ENCODE measurements around the gene U2AF1L4.
A peak's percentile ranks its signal among the peaks of the same experiment; 100 is the strongest.

U2AF1L4 gene

DNA sequence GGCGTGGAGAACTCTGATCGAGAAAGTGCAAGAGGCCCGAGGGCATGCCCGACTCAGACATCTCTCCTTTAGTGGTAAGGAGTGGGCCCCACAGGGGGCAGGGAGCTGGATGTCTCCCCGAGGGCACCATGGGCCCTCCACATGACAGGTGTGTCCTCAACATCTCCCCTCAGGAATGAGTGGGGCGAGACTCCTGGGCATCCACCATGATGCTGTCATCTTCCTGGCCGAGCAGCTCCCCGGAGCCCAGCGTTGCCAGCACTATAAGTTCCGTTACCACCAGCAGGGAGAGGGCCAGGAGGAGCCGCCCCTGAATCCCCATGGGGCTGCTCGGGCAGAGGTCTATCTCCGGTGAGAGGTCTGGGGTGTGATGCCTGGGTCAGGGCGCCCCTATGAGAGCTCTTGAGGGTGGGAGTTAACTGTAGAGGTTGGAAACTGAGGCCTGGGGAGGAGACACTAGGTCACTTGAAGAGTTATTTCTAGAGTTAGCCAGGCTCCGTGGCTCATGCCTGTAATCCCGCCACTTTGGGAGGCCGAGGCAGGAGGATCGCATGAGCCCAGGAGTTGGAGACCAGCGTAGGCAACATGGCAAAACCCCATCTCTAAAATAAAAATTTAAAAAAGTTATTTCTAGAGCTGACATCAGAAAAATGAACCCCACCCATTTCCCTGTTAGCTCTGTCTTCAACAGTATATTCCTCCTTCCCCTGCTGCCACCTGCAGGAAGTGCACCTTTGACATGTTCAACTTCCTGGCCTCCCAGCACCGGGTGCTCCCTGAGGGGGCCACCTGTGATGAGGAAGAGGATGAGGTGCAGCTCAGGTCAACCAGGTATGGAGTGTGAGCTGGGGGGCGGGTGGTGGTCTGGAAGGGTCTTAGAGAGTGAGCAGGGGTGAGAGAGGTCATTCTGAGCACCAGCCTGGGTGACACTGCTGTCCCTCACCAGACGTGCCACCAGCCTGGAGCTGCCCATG, 8.0 kb downstream of the U2AF1L4 start (continued):
- TF ChIP-seq GLIS1 (tag by site-specific recombination; IDR thresholded peaks at IDR 0.05) (no peak), KLF8 (tag by site-specific recombination; IDR thresholded peaks at IDR 0.05) (no peak), SP3 (tag by site-specific recombination; IDR thresholded peaks at IDR 0.05) (no peak), KLF7 (tag by site-specific recombination; IDR thresholded peaks at IDR 0.05; ENCODE audit: borderline replicate concordance) (no peak), KLF10 (tag by site-specific recombination; IDR thresholded peaks at IDR 0.05) (no peak), ZNF561 (tag by site-specific recombination; IDR thresholded peaks at IDR 0.05; ENCODE audit: borderline replicate concordance) (no peak), ZNF654 (tag by site-specific recombination; IDR thresholded peaks at IDR 0.05; ENCODE audit: low read depth) (no peak), ZNF518A (tag by site-specific recombination; conservative IDR thresholded peaks at IDR 0.05; ENCODE audit: low read depth) (no peak), PATZ1 (tag by site-specific recombination; IDR thresholded peaks at IDR 0.05) (no peak), ZNF132 (tag by site-specific recombination; IDR thresholded peaks at IDR 0.05; ENCODE audit: borderline replicate concordance) (no peak), RBAK (tag by site-specific recombination; IDR thresholded peaks at IDR 0.05) (no peak), SCRT2 (tag by site-specific recombination; IDR thresholded peaks at IDR 0.05) (peak; percentile 48; the same call in 1 of the 2 replicates), KLF1 (tag by site-specific recombination; IDR thresholded peaks at IDR 0.05) (no peak), ZNF10 (tag by site-specific recombination; IDR thresholded peaks at IDR 0.05) (peak; percentile 72), ZNF776 (tag by site-specific recombination; IDR thresholded peaks at IDR 0.05; ENCODE audit: borderline replicate concordance) (no peak), ZNF416 (tag by site-specific recombination; IDR thresholded peaks at IDR 0.05) (no peak), ZNF837 (tag by site-specific recombination; IDR thresholded peaks at IDR 0.05) (no peak), BCL6B (tag by site-specific recombination; IDR thresholded peaks at IDR 0.05) (no peak)
- TF ChIP-seq, protein P1, sequence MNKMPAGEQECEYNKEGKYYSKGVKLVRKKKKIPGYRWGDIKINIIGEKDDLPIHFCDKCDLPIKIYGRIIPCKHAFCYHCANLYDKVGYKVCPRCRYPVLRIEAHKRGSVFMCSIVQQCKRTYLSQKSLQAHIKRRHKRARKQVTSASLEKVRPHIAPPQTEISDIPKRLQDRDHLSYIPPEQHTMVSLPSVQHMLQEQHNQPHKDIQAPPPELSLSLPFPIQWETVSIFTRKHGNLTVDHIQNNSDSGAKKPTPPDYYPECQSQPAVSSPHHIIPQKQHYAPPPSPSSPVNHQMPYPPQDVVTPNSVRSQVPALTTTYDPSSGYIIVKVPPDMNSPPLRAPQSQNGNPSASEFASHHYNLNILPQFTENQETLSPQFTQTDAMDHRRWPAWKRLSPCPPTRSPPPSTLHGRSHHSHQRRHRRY (tag by site-specific recombination; IDR thresholded peaks at IDR 0.05) = no peak
- TF ChIP-seq, protein P2, sequence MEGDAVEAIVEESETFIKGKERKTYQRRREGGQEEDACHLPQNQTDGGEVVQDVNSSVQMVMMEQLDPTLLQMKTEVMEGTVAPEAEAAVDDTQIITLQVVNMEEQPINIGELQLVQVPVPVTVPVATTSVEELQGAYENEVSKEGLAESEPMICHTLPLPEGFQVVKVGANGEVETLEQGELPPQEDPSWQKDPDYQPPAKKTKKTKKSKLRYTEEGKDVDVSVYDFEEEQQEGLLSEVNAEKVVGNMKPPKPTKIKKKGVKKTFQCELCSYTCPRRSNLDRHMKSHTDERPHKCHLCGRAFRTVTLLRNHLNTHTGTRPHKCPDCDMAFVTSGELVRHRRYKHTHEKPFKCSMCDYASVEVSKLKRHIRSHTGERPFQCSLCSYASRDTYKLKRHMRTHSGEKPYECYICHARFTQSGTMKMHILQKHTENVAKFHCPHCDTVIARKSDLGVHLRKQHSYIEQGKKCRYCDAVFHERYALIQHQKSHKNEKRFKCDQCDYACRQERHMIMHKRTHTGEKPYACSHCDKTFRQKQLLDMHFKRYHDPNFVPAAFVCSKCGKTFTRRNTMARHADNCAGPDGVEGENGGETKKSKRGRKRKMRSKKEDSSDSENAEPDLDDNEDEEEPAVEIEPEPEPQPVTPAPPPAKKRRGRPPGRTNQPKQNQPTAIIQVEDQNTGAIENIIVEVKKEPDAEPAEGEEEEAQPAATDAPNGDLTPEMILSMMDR (tag by site-specific recombination; IDR thresholded peaks at IDR 0.05) = peak; percentile 30; the same call in 1 of the 2 replicates
- TF ChIP-seq, protein P3, sequence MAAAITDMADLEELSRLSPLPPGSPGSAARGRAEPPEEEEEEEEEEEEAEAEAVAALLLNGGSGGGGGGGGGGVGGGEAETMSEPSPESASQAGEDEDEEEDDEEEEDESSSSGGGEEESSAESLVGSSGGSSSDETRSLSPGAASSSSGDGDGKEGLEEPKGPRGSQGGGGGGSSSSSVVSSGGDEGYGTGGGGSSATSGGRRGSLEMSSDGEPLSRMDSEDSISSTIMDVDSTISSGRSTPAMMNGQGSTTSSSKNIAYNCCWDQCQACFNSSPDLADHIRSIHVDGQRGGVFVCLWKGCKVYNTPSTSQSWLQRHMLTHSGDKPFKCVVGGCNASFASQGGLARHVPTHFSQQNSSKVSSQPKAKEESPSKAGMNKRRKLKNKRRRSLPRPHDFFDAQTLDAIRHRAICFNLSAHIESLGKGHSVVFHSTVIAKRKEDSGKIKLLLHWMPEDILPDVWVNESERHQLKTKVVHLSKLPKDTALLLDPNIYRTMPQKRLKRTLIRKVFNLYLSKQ (tag by site-specific recombination; IDR thresholded peaks at IDR 0.05; ENCODE audit: borderline replicate concordance) = no peak
- TF ChIP-seq, protein P4, sequence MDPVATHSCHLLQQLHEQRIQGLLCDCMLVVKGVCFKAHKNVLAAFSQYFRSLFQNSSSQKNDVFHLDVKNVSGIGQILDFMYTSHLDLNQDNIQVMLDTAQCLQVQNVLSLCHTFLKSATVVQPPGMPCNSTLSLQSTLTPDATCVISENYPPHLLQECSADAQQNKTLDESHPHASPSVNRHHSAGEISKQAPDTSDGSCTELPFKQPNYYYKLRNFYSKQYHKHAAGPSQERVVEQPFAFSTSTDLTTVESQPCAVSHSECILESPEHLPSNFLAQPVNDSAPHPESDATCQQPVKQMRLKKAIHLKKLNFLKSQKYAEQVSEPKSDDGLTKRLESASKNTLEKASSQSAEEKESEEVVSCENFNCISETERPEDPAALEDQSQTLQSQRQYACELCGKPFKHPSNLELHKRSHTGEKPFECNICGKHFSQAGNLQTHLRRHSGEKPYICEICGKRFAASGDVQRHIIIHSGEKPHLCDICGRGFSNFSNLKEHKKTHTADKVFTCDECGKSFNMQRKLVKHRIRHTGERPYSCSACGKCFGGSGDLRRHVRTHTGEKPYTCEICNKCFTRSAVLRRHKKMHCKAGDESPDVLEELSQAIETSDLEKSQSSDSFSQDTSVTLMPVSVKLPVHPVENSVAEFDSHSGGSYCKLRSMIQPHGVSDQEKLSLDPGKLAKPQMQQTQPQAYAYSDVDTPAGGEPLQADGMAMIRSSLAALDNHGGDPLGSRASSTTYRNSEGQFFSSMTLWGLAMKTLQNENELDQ (tag by site-specific recombination; IDR thresholded peaks at IDR 0.05; ENCODE audit: low read depth) = no peak

Data from HEK293 (cell line).